ENCODE measurements around the gene ADGRL1.
"Not testable (repeated sequence)": the region's sequence is repeated elsewhere in the genome, so short reads cannot be mapped to it uniquely, and the experiment has no call there.

ADGRL1 gene

DNA sequence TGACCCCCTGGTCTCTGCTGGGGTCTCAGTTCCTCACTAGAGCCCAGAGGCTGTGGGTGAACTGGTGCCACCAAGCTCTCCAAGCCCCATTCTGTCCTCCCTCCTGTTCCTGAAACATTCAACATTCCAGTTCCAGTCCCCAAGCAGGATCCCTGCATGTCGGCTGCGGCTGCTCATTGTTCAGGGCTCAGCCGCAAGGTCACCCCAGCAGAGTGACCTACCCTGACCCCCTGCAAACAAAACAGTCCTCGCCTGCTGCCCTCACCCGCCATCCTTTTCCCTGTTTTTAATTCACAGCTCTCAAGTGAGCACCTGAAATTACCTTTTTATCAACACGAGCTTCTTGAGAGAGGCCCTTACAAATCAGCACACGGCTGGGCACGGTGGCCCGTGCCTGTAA lies 19.3 kb downstream of the ADGRL1 start:
- not testable (repeated sequence) for DNase-seq

DNA sequence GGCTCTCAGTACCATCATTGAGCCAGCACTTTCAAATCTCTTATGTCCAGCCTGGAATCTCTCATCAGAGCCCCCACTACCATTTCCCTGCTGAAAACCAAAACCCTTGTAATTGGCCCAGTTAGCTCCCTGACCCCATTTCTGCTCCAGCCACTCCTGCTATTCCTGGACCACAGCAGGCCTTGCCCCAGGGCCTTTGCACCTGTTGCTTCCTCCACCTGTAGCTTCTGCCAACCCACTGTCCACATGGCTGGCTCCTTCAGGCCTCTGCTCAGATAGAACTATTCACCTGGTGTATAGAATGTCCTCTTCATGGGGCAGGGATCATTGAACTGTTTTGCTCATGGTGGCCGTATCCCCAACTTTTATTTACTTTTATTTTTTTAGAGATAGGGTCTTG lies 20.3 kb downstream of the ADGRL1 start:
- not testable (repeated sequence) for DNase-seq

DNA sequence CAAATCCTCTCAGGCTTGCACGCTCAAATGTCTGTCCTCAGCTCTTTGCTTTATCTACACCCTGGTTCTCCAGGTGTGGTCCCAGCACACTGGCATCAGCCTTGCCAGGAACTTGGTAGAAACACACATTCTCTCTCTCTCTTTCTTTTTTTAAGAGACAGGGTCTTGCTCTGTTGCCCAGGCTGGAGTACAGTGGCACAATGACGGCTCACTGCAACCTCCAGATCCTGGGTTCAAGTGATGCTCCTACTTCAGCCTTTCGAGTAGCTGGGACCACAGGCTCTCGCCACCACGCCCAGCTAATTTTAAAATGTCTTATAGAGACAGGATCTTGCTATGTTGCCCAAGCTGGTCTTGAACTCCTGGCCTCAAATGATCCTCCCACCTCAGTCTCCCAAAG lies 20.8 kb downstream of the ADGRL1 start:
- DNase-seq, result no peak

DNA sequence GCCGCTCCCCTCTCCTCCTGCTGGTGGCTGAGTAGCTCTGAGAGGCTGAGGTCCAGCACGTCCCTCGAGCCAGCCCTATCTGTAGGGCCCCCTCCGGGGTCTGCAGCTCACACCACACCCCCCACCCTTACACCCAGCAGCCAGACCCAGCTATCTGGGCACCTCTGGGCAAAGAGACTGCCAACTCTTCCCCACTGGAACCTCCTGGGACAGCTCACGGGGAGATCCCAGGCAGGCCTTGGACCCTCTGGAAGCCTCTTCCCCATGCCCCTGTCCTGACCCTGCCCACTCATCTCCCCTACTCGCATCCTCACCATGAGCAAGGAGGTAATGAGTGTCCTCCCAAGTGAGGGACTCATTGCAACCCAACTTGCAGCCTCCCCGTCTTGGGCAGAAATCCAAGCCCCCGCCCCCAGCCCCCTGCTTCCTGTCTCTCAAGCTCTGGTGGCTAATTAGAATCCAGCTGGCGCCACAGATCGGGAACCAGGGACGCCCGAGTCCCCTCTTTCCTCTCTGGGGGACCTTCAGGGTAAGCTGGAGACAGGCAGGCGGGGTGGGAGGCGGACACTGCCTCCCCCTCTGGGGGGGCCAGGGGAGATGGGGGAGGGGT lies 22.1 kb downstream of the ADGRL1 start:
- DNase-seq, result no peak

DNA sequence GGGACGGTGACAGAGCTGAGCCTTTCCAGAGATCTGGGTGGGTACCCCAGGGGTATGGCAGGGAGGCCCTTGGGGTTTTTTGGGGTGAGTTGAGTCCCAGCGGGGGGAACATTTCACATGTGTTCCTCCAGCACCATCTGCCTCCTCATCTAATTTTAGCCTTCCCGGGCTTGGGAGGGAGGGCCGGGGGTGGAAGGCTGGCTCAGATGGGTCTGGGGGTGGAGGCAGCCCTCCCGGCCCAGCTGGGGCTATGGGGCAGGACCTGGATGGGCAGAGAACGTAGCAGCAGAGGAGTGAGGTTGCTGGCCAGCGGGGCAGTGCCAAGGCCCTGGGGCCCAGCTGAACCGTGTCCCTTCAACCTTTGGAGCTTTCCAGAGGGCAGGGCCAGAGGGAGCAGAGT lies 23.5 kb downstream of the ADGRL1 start:
- no peak for DNase-seq

DNA sequence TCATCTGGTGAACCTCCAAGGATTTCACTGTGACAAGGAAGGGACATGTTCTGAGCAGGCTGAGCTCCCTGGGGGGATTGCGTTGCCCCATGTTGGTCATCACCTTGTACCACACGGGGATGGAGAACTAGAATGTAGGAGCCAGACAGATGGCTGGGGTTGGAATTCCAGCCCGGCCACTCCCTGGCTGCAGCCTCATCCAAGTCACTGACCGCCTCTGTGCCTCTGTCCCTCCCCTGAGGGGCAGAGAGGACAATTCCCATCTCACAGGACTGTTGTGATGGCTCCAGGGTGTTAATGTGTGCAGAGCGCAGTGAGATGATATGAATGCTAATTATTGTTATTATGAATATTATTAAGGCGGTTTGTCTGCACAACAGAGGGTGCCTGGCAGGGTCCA lies 24.1 kb downstream of the ADGRL1 start:
- DNase-seq, result no peak

DNA sequence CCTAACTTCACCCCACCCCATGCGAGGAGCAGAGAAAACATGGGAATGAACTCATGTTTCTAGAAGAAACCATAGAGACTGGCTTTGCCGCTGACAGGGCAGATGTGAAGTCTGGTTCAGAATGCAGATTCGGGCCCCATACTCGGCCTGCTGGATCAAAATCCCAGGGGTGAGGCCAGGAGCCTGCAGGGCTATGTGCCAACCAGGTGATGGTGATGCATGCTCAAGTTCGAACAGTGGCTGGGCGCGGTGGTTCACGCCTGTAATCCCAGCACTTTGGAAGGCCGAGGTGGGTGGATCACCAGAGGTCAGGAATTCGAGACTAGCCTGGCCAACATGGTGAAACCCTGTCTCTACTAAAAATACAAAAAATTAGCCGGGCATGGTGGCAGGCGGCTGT lies 24.8 kb downstream of the ADGRL1 start:
- not testable (repeated sequence) for DNase-seq

DNA sequence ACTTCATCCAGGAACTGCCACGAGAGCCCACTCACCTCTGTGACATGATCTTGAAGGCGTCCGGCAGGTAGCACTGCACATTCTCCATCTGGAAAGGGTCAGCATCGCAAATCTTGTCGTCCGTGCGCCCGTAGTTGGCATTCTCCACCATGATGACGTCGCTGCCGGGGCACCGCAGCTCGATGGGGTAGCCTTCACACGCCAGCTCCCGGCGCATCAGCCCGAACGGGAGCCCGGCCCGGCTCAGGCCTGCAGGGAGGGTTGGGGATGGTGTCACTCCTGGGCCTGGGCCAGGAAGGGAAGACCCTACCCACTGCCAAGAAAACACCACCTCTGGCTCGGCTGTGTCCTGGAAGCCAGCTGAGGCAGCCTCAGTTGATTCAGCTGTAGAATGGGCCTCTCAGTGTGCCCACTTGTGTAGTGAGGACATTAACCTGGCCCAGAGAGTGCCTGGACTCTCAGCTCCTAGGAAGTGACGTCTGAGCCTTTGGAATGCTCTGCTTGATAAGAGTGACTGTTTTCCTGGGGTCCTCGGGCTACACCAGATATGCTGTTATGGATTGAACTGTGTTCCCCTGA lies 28.4 kb downstream of the ADGRL1 start:
- DNase-seq, result no peak

DNA sequence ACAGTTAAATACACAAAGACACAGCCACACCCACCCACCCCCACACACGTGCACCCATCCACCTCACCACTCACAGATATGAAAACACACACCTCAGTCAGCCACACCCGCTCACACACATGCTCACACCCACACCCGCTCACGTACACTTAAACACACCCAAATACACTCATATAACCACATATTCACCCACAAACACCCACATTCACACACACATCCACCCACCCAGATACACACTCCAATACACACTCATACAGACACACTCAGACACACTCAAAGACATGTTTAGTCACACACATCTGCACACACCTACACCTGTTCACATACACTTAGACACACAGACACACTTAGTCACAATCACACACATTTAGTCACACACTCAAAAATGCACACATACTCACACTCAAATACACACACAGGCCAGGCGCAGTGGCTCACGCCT lies 30.6 kb downstream of the ADGRL1 start:
- DNase-seq, result no peak

DNA sequence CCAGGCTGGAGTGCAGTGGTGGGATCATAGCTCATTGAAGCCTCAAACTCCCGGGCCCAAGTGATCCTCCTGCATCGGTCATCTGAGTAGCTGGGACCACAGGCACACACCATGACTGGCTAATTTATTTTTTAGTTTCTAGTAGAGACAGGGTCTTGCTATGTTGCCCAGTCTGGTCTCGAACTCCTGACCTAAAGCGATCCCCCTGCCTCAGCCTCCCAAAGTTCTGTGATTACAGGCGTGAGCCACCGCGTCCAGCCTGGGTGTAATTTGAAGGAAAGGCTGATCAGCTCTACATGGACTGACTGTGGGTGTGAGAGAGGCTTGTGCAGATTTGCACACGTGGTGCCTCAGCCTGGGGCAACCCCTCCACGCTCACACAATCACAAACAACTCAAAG lies 31.1 kb downstream of the ADGRL1 start:
- DNase-seq, result no peak

DNA sequence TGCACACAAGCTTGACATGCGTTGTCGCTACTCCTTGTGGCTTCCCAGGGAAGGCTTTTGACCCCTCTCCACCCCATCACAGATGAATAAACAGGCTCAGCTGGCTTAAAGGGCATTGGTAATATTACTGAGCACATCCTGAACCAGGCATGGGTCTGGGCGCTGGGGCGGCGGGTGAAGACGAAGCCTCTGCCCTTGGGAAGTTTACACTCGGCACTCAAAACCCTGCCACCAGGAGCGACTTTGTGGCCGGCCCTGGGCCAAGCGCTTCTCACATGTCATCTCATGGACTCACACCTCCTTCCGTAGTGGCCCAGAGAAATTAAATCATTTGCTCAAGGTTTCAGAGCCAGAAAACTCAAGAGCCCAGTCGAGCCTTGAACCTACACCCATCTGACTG lies 37.0 kb downstream of the ADGRL1 start:
- DNase-seq, result no peak

DNA sequence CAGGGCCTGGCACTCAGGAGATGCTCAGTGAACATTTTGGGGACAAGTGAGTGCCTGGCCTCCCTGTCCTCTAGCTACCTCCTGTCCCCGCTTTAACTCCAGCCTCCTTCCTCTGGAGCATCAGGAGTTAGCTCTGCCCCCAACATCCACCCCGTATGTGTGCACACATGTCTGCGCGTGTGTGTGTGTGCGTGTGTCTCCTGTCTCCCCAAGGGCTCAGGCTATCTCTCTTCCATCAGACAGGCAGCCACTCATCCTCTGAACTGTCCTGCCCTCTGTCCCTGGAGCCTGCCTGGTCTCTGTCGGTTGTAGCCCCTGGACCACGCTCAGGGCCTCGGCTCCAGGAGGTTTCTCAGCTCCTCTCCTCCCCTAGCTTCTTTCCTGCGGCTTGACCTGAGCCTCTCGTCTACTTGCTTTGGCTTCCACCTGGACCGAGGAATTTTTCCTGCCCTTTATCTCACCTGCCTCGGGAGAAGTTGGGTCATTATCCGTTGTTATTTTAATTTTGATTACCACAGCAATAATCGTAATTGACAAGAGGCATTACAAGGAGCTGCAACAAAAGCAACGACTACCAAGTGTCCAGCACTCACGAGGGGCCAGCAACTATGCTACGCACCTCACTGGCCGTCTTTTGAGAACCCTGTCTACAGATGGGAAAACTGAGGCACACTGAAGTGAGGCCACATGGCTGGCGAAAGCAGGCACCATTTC lies 37.6 kb downstream of the ADGRL1 start:
- no peak for DNase-seq

DNA sequence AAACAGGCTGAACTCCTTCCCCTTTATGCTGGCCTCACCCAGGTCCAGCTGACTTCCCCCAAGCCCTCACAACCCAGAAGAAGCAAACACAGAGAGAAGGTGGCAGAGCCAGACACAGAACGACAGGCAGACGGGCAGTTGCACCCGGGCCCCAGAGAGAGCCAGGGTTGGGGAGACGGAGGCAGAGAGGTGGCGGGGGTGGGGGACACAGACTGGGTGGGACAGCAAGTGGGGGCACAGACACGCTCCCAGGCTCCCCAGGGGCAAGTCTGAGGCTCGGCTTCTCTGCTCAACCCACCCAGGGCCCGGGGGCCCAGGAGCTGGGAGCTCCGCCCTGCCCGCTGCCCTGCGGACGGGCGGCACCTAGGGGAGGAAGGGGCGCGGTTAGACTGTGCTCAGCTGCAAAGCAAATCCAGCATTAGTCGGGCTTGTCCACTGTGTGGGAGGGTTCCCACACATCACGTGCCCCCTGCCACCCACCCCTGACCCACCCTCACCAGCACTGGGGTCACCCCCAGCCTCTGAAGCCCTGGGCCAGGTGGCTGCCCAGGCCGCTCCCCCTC lies 38.3 kb downstream of the ADGRL1 start:
- DNase-seq, result no peak

DNA sequence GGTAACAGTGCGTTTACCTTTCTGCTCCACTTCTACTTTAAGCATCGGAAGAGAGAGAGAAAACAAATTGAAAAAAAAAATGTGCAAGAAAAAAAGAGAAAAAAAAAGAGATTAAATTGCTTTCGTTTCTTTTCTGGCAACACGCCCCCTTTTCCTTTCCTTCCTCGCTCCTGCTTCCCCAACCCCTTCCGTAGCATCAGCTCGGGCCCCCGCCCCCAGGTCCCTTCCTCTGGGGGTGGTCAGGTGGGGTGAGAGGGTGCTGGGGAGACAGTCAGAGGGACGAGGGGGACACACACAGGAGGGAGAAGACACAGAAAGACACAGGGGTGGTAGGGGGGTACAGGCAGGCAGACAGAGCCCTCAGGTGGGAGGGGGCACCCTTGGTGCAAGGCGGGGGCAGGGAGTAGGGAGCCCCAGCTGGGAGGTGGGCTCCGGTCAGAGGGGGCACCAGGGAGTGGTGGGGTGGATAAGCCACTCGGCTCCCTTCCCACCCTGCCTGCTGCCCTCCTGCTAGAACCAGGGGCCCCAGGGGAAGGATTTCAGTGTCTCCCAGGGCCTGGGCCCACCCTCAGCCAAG lies 38.9 kb downstream of the ADGRL1 start:
- no peak for DNase-seq

DNA sequence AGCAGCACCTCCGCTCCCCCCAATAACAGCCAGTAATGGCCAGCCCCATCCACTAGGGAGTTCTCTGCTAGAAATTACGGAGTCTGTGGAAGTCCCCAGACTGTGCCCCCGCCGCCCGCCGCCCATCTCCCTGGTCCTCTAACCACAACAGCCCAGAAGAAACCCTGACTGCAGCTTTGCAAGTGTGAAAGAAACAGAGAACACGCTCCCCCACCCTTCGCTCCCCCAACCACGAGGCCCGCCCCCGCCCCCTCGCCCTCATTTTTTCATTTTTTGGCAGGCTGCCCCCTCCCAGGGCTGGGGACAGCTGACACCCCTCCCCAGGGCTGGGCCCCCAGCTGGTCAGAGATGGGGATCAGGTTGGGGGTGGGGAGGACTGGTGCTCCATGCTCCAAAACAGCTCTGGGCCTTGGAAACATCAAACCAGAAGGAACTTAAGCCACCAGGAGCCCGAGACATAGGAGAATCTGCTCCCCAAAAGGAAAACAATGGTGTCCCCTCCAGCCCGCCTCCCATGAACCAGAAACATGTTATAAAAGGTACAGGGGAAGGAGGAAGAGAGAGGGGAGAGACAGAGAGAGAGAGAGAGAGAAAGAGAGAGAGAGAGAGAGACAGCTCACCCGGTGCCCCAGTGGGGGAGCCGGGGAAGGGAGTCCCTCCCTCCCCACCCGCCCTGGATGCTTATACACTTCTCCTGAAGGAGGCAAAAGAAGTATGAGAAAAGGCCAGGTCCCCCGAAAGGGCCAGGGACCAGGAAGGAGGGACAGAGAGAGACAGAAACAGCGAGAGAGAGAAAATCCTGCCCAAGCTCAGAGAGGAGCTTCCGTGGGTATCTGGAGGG lies 39.8 kb downstream of the ADGRL1 start:
- no peak for DNase-seq

DNA sequence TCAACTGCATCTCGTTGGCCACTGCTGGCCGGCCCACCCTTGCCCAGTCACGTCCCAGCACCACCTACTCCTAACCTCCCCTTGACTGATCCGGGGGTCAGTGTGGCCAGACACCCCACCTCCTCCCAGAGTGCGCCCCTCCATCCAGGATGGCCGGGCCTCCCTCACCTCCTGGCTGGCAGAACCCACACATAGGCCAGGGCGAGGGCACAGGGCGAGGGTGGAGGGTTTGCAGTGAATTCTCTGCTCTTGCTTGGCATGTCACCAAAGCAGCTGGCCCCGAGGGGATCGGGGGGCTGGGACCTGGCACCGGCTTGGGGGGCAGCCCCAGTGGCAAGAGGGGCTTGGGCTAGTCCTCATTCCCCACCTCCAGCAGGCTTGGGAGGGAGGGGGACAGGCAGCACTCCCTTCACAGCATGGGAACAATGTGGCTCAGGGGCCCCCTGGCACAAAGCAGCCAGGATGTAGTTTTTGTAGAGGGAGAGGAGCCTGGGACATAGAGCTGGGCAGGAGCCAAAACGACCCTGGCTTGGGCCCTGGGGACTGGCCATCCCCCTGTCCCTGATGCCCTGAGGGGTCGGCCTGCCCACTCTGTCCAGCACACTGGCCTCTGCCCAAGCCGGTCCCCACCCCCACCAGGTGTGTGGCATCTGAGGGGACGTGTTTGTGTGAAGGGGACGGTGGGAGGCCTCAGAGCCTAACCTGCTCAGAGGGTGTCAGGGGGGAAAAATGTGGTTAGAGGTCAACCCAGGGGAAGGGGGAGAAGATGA lies 41.1 kb downstream of the ADGRL1 start:
- DNase-seq, result no peak

DNA sequence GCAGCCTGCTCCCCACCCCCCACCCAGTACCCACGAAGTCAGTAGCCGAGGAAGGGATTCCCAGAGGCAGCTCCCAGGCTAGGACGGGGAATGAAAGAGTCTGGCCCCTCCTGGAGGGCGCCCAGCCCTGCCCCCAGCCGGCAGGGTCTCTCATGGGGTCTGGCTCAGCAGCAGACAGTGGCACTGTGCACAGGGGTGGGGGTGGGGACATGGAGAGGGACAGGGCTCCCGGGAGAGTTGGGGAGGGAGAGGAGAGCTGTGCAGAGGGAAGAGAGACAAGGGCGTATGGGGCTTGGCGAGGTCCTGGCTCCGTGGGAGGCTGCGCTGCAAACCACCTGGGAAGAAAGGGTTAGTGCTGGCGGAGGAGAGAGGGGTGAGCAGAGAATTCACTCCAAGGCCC lies 41.9 kb downstream of the ADGRL1 start:
- no peak for DNase-seq

DNA sequence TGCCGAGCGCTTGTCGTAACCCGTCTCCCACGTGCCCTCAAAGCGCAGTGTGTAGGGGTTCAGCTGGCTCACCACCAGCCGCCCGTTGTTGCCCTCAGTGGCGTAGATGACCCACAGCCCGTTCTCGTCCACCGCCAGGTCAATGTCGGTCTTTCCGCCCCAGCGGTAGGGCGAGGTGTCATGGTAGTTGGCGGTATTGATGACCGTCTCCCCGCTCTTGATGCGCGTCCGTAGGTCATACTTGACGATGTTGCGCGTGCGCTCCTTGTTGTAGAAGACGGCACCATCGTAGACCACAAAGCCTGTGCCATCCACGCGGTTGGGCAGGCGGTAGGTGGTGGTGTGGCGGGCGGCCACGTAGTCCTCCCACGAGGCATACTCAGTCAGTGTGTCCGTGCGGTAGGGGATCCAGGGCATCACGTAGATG lies 43.1 kb downstream of the ADGRL1 start:
- no peak for DNase-seq

DNA sequence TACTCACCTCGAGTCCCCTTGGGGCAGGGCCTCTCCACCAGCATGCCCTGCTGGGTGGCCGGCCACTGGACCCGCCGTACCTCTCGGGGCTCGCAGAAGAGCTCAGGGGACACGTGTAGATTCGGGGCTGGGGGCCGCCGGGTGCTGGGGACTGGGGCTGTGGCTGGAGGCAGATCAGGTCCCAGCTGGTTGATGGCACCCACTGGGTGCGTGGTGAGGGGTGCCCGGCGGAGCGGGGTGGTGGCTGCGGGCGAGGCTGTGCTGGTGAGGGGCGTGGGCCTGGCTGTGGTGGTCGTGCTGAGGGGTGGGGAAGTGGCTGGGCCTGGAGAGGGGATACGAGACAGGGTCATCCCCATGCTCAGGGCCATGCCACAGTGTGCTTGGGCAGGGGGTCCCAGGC lies 44.7 kb downstream of the ADGRL1 start:
- DNase-seq, result no peak

DNA sequence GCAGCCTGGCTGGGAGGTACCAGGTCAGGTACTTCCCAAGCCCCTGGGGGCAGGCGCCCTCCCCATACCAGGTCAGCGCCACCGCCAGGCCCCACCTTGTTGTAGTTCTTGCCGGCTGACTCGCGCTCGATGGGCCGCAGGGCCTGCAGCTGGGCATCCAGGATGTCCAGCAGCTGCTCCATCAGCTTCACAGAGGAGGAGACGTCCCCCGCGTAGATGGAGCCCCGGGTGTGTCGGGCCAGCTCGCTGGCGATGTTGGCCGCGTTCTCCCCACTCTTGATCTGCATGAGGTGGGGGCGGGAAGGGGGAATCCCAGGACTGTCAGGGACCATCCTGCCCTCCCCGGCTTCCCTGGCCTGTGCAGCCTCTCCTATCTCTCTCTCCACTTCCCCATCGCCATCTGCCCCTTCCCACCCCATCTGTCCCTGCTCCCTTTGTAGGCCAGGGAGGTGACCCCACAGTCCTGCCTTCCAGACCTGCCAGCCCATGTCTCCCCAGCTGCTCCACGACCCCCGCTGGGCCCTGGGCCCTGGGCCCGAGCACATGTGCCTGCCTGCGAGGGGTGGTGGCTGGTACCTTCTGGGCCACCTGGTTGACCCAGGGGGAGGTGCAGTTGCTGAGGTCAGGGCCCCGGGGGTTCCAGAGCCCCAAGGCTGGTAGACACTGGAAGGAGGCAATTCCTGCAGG lies 45.8 kb downstream of the ADGRL1 start:
- DNase-seq, result no peak

DNA sequence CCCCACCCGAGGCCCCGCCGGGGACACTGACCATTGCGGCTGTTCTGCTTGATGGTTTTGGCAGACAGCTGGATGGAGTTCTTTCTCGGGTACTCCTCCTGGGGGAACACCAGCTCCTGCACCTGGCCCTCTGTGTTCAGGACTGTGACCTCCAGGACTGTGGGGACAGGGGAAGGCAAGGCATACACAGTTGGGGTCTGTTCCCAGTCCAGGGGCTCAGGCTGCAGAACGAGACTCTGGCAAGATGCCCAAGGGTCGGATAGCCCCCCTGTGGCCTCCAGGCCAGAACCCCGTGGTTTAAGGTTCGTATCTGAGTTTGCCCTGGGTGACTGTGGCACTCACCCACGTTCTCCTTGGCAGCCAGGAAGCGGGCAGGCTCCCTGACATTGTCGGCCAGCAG lies 46.9 kb downstream of the ADGRL1 start:
- no peak for DNase-seq

Measured in midbrain (tissue), 1 donor.